ENCODE measurements around the gene DAGLA.

The DAGLA gene

GRCh38 chr11:61690706-61691379 is 10.7 kb downstream of the DAGLA start:
- Histone ChIP-seq H3K36me3 (no peaks in the 10 kb centered on the region), H3K27ac (no peak overlapping the region), H3K4me3 (ENCODE audit: low read depth, low read length) (no peak overlapping the region), H3K9me3 (ENCODE audit: severe bottlenecking) (no peaks in the 10 kb centered on the region), H3K27me3 (ENCODE audit: insufficient read depth, low read depth, severe bottlenecking) (no peaks in the 10 kb centered on the region)
- no peak for DNase-seq
- no peak for TF ChIP-seq CTCF (IDR thresholded peaks at IDR 0.05; ENCODE audit: low read depth, low read length)

GRCh38 chr11:61691380-61692156 is 11.4 kb downstream of the DAGLA start:
- Histone ChIP-seq H3K9me3 (ENCODE audit: severe bottlenecking) (no peaks in the 10 kb centered on the region), H3K36me3 (no peaks in the 10 kb centered on the region), H3K27ac (no peak overlapping the region), H3K4me3 (ENCODE audit: low read depth, low read length) (no peak overlapping the region), H3K27me3 (ENCODE audit: insufficient read depth, low read depth, severe bottlenecking) (no peaks in the 10 kb centered on the region)
- DNase-seq = no peak
- TF ChIP-seq CTCF (IDR thresholded peaks at IDR 0.05; ENCODE audit: low read depth, low read length) = no peak

GRCh38 chr11:61693922-61694601 is 13.9 kb downstream of the DAGLA start:
- no peak for DNase-seq
- no peaks in the 10 kb centered on the region for H3K36me3 ChIP-seq
- H3K27me3 ChIP-seq (ENCODE audit: insufficient read depth, low read depth, severe bottlenecking) = no peaks in the 10 kb centered on the region
- no peak for TF ChIP-seq CTCF (IDR thresholded peaks at IDR 0.05; ENCODE audit: low read depth, low read length)
- H3K9me3 ChIP-seq (ENCODE audit: severe bottlenecking) = no peaks in the 10 kb centered on the region
- no peak overlapping the region for H3K4me3 ChIP-seq (ENCODE audit: low read depth, low read length)
- no peak overlapping the region for H3K27ac ChIP-seq

- TF ChIP-seq CTCF (IDR thresholded peaks at IDR 0.05; ENCODE audit: low read depth, low read length) = no peak
- Histone ChIP-seq H3K9me3 (ENCODE audit: severe bottlenecking) (no peaks in the 10 kb centered on the region), H3K4me3 (ENCODE audit: low read depth, low read length) (no peak overlapping the region), H3K36me3 (no peaks in the 10 kb centered on the region), H3K27ac (no peak overlapping the region), H3K27me3 (ENCODE audit: insufficient read depth, low read depth, severe bottlenecking) (no peaks in the 10 kb centered on the region)
- DNase-seq = no peak
Measured at GRCh38 chr11:61694602-61694939, 14.4 kb downstream of the DAGLA start.

- peak; percentile 50 for TF ChIP-seq CTCF (IDR thresholded peaks at IDR 0.05; ENCODE audit: low read depth, low read length)
- H3K36me3 ChIP-seq = no peaks in the 10 kb centered on the region
- no peak overlapping the region for H3K4me3 ChIP-seq (ENCODE audit: low read depth, low read length)
- peak; percentile 45 for DNase-seq
- H3K9me3 ChIP-seq (ENCODE audit: severe bottlenecking) = no peaks in the 10 kb centered on the region
- no peaks in the 10 kb centered on the region for H3K27me3 ChIP-seq (ENCODE audit: insufficient read depth, low read depth, severe bottlenecking)
- no peak overlapping the region; the same call in 1 of the 2 replicates for H3K27ac ChIP-seq
Measured at GRCh38 chr11:61694946-61695706, 14.9 kb downstream of the DAGLA start.

Measured in WERI-Rb-1 (cell line).